H1 (cell line): ENCODE results near the gene ST6GALNAC3. TPM values are rescaled to one million over a fixed set of nuclear protein-coding genes. Genes with fewer than 3 reads are reported as not detected.

Source experiments
- CTCF ChIA-PET: fragments of 300-600 bp; sonication (Branson Sonifier 250); formaldehyde crosslinking; loops from one replicate; lab custom pipeline; 2021; ENCODE audit not compliant: partially characterized antibody; lab: Charles Lee
- POLR2A ChIA-PET: fragments of 300-600 bp; sonication (Branson Sonifier 250); formaldehyde crosslinking; loops from one replicate; lab custom pipeline; 2021; ENCODE audit warnings: inconsistent platforms; ENCODE audit not compliant: partially characterized antibody; lab: Charles Lee
- DNase-seq, 2 experiments: peaks; one replicate each; pipeline versions ENCODE4 v3.0.0 to v3.0.0-alpha.2; 2010 to 2022; ENCODE audit warnings: low spot score in 2 of 2, low read depth in 1 of 2, mixed read lengths in 1 of 2
- FAIRE-seq: peaks from 2 replicates; lab custom pipeline; 2011; peaks lifted over from hg19 to GRCh38; lab: Jason Lieb, UNC
- H2AFZ ChIP-seq: 2 replicates; pipeline ENCODE4 v1.8.1; 2012; ENCODE audit warnings: low read length, inconsistent platforms
- H2AK5ac ChIP-seq: 2 replicates; pipeline ENCODE4 v1.6.1; 2013; ENCODE audit warnings: low read depth, low read length
- H2BK120ac ChIP-seq: replicated peaks from 2 replicates; pipeline ENCODE3; 2013; ENCODE audit warnings: low read depth, low read length, inconsistent platforms
- H2BK12ac ChIP-seq: 2 replicates; pipeline ENCODE4 v1.6.1; 2013; ENCODE audit warnings: low read depth, low read length
- H2BK15ac ChIP-seq: 2 replicates; pipeline ENCODE4 v1.6.1; 2013; ENCODE audit warnings: low read length
- H2BK20ac ChIP-seq: 2 replicates; pipeline ENCODE4 v1.6.1; 2013; ENCODE audit warnings: low read length
- H2BK5ac ChIP-seq: 2 replicates; pipeline ENCODE4 v1.6.1; 2013; ENCODE audit warnings: low read depth, low read length
- H3K14ac ChIP-seq: 2 replicates; pipeline ENCODE4 v1.6.1; 2013; ENCODE audit warnings: inconsistent platforms; ENCODE audit not compliant: insufficient read length
- H3K18ac ChIP-seq: 2 replicates; pipeline ENCODE4 v1.6.1; 2013; ENCODE audit warnings: low read length; ENCODE audit errors: extremely low read depth
- H3K23ac ChIP-seq: 2 replicates; pipeline ENCODE4 v1.6.1; 2013; ENCODE audit warnings: inconsistent platforms; ENCODE audit not compliant: insufficient read length
- H3K23me2 ChIP-seq: 2 replicates; pipeline ENCODE4 v1.6.1; 2013; ENCODE audit warnings: low read depth, low read length
- H3K27ac ChIP-seq: 2 replicates; pipeline ENCODE4 v1.6.1; 2011; ENCODE audit warnings: low read depth, low read length, inconsistent platforms
- H3K27me3 ChIP-seq, 4 experiments: replicated peaks in 1 of 4; 1 replicate in 1 of 4; 2 replicates in 3 of 4; pipeline versions ENCODE4 v1.6.1 to v1.8.1; 2011 to 2013; ENCODE audit warnings: low read length in 3 of 4, mild to moderate bottlenecking in 3 of 4, inconsistent platforms in 2 of 4, mixed read lengths in 2 of 4, moderate library complexity in 1 of 4; ENCODE audit not compliant: control insufficient read depth in 3 of 4, insufficient read depth in 3 of 4; ENCODE audit errors: extremely low read depth in 1 of 4
- H3K36me3 ChIP-seq, 4 experiments: 2 replicates each; pipeline versions ENCODE4 v1.6.1 to v1.8.1; 2011 to 2013; ENCODE audit warnings: mild to moderate bottlenecking in 4 of 4, low read length in 3 of 4, moderate library complexity in 2 of 4, control low read depth in 1 of 4, inconsistent platforms in 1 of 4; ENCODE audit not compliant: insufficient read depth in 4 of 4, control insufficient read depth in 2 of 4
- H3K4ac ChIP-seq: replicated peaks from 2 replicates; pipeline ENCODE3; 2013; ENCODE audit warnings: low read length, low read depth, mixed read lengths, inconsistent platforms; ENCODE audit not compliant: insufficient read length
- H3K4me1 ChIP-seq, 4 experiments: replicated peaks in 1 of 4; 1 replicate in 1 of 4; 2 replicates in 3 of 4; pipeline versions ENCODE4 v1.6.1 to v1.8.1; 2011 to 2013; ENCODE audit warnings: low read length in 3 of 4, inconsistent platforms in 2 of 4, mixed read lengths in 1 of 4; ENCODE audit not compliant: insufficient read depth in 4 of 4, control insufficient read depth in 3 of 4
- H3K4me2 ChIP-seq, 2 experiments: 2 replicates each; pipeline versions ENCODE4 v1.6.1 to v1.8.1; 2011 to 2013; ENCODE audit warnings: low read depth in 2 of 2, low read length in 2 of 2, control low read depth in 1 of 2, inconsistent platforms in 1 of 2, mild to moderate bottlenecking in 1 of 2; ENCODE audit not compliant: insufficient read depth in 1 of 2
- H3K4me3 ChIP-seq, 4 experiments: fragments of 200-600, 300-600 bp in 1 of 4; sonication (generic), shearing (Covaris generic), sonication (Bioruptor Twin) in 1 of 4; 2 replicates each; pipeline versions ENCODE4 v1.5.1 to v1.8.1; 2011 to 2016; ENCODE audit warnings: low read length in 4 of 4, low read depth in 3 of 4, control low read depth in 2 of 4, inconsistent platforms in 2 of 4, mild to moderate bottlenecking in 2 of 4, mixed read lengths in 1 of 4, moderate library complexity in 1 of 4; ENCODE audit not compliant: insufficient read depth in 2 of 4; ENCODE audit errors: extremely low read depth in 1 of 4
- H3K56ac ChIP-seq: replicated peaks from 2 replicates; pipeline ENCODE3; 2013; ENCODE audit warnings: low read depth, mild to moderate bottlenecking, mixed read lengths, low read length, inconsistent platforms; ENCODE audit not compliant: insufficient read length
- H3K79me1 ChIP-seq: 2 replicates; pipeline ENCODE4 v1.6.1; 2013; ENCODE audit warnings: low read depth, low read length, control low read depth
- H3K79me2 ChIP-seq, 2 experiments: 2 replicates each; pipeline versions ENCODE4 v1.6.1 to v1.8.1; 2012 to 2013; ENCODE audit warnings: low read length in 2 of 2, mild to moderate bottlenecking in 2 of 2, inconsistent platforms in 1 of 2; ENCODE audit not compliant: insufficient read depth in 2 of 2, control insufficient read depth in 1 of 2
- H3K9ac ChIP-seq, 4 experiments: replicated peaks in 1 of 4; 1 replicate in 1 of 4; 2 replicates in 3 of 4; pipeline versions ENCODE4 v1.6.1 to v1.8.1; 2011 to 2013; ENCODE audit warnings: low read depth in 3 of 4, low read length in 3 of 4, control low read depth in 2 of 4, mild to moderate bottlenecking in 2 of 4, moderate library complexity in 2 of 4, inconsistent platforms in 1 of 4; ENCODE audit errors: extremely low read depth in 1 of 4
- H3K9me3 ChIP-seq, 2 experiments: 2 replicates each; pipeline versions ENCODE4 v1.6.1 to v1.8.1; 2012 to 2013; ENCODE audit warnings: mild to moderate bottlenecking in 2 of 2, moderate library complexity in 2 of 2, control low read depth in 1 of 2, inconsistent platforms in 1 of 2, low read depth in 1 of 2, low read length in 1 of 2, mixed read lengths in 1 of 2; ENCODE audit not compliant: insufficient read depth in 2 of 2
- H4K20me1 ChIP-seq, 2 experiments: replicated peaks in 1 of 2; 2 replicates each; pipeline versions ENCODE3 to v1.8.1; 2011 to 2013; ENCODE audit warnings: inconsistent platforms in 2 of 2, low read length in 2 of 2, mild to moderate bottlenecking in 1 of 2; ENCODE audit not compliant: insufficient read depth in 2 of 2, control insufficient read depth in 1 of 2
- H4K5ac ChIP-seq: 2 replicates; pipeline ENCODE4 v1.6.1; 2013; ENCODE audit warnings: low read length, low read depth, mixed read lengths, inconsistent platforms; ENCODE audit not compliant: insufficient read length
- H4K8ac ChIP-seq: 2 replicates; pipeline ENCODE4 v1.8.0; 2013; ENCODE audit warnings: mild to moderate bottlenecking, moderate library complexity, low read length, inconsistent platforms; ENCODE audit not compliant: insufficient read depth; ENCODE audit errors: extremely low read depth
- H4K91ac ChIP-seq: replicated peaks from 2 replicates; pipeline ENCODE3; 2013; ENCODE audit warnings: low read length, mixed read lengths, inconsistent platforms; ENCODE audit not compliant: insufficient read length
- TAF7 ChIP-seq: optimal IDR thresholded peaks from 2 replicates; pipeline ENCODE3; 2011; ENCODE audit warnings: low read depth, mild to moderate bottlenecking, inconsistent platforms, low read length, moderate library complexity, borderline replicate concordance
- WGBS, 2 experiments: shearing (Covaris generic) in 1 of 2; methylation state at CpG; one replicate each; pipeline versions ENCODE4 v1.1.6 to v1.1.7; 2013 to 2015; ENCODE audit warnings: low lambda C conversion rate in 2 of 2, mixed read lengths in 2 of 2, inconsistent platforms in 1 of 2, low coverage in 1 of 2, missing lambda C conversion rate in 1 of 2; ENCODE audit not compliant: insufficient replicate concordance in 2 of 2, insufficient coverage in 1 of 2, insufficient read length in 1 of 2; ENCODE audit errors: extremely low coverage in 1 of 2, missing lambda C conversion rate in 1 of 2; 5-methylcytosine and 5-hydroxymethylcytosine counted together
- polyA plus RNA-seq, 7 experiments: library from polyadenylated mRNA; depleted of rRNA in 3 of 7; stranded (reverse) in 5 of 7; unstranded in 2 of 7; fragments of >200 nt in 5 of 7; fragments of 200-250 nt in 2 of 7; gene quantifications; 1 replicate in 5 of 7; 2 replicates in 1 of 7; 4 replicates in 1 of 7; pipeline versions ENCODE4 v1.2.1 to v1.2.3, GENCODE V29; 2011 to 2013; ENCODE audit warnings: missing spikeins in 2 of 7, mixed read lengths in 2 of 7
- total RNA-seq: library from RNA; stranded (reverse); fragmentation: NEBNext Ultra II Directional; extraction: Animal tissue kit (Norgen Biotek cat#: 25700); gene quantifications from 2 replicates; pipeline ENCODE4 v1.2.1, GENCODE V29; 2021

The ST6GALNAC3 gene
- total and polyA plus RNA-seq, 2 of the 8 experiments (the other 6 are each of a cell fraction or from before 2014, with no cell fraction given) = 4.9 to 19.0 TPM

- H3K18ac ChIP-seq = no peak overlapping the region
- no peaks in the 10 kb centered on the region for H4K20me1 ChIP-seq
- H3K9ac ChIP-seq = no peak overlapping the region
- no peak overlapping the region for H2AK5ac ChIP-seq
- DNase-seq = no peak
- POLR2A ChIA-PET = interaction anchor here (0.6 kb wide), 1 partner anchor 11 kb away, joined by 5 read pairs; no protein-coding TSS in a partner anchor
- 85% methylated on average over 4 of the region's 4 CpGs; no CpG with 5 or more reads in 1 of the 2 experiments for WGBS, 2 experiments
- H3K79me1 ChIP-seq = no peaks in the 10 kb centered on the region
- no peak for TF ChIP-seq TAF7
- H2BK120ac ChIP-seq = no peak overlapping the region
- no peak overlapping the region for H4K91ac ChIP-seq
- CTCF ChIA-PET = no interaction called here
- no peak overlapping the region for H3K4me2 ChIP-seq
- no peaks in the 10 kb centered on the region for H3K27me3 ChIP-seq
- no peak overlapping the region for H3K4ac ChIP-seq
- FAIRE-seq = no peak
- H3K14ac ChIP-seq = no peak overlapping the region
- H3K4me1 ChIP-seq = no peaks in the 10 kb centered on the region
- H2BK15ac ChIP-seq = no peak overlapping the region
- no peaks in the 10 kb centered on the region for H3K36me3 ChIP-seq
- no peaks in the 10 kb centered on the region for H3K79me2 ChIP-seq
- H3K56ac ChIP-seq = no peak overlapping the region
- H3K4me3 ChIP-seq = no peak overlapping the region
- no peak overlapping the region for H2AFZ ChIP-seq
- H2BK12ac ChIP-seq = no peak overlapping the region
- no peak overlapping the region for H2BK5ac ChIP-seq
- no peak overlapping the region for H3K27ac ChIP-seq
- no peak overlapping the region for H4K8ac ChIP-seq
- no peaks in the 10 kb centered on the region for H3K23me2 ChIP-seq
- H3K9me3 ChIP-seq = peaks cover 7 to 10% of the 10 kb centered on the region in 2 experiments; a peak in 2 of 4 replicates
- no peak overlapping the region for H4K5ac ChIP-seq
- H3K23ac ChIP-seq = no peak overlapping the region
- no peak overlapping the region for H2BK20ac ChIP-seq
Measured at GRCh38 chr1:76595024-76595423, 520.5 kb downstream of the ST6GALNAC3 start.
